ENCODE data around the gene ZNF532.

ZNF532 gene

GRCh38 chr18:58983260-58984155 is 118.8 kb downstream of the ZNF532 start:
- no peak for DNase-seq

DNA sequence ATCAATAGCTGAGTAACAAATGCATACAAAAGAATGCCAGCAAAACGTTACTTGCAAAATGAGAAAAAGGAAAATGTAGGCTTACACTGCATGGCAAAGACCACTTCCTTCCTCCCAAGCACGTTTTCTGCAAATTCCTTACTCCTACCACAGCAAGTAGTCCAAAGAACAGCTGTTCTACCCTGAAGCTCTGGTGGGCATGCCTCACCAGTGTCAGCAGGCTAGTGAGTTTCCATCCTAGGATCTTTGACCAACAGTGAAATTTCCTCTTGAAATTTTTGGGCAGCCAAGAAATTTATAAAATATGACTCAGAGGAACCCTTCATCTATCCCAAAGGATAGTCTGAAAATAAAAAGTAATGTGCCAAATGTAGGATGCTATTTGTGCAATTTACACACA is 123.9 kb downstream of the ZNF532 start:
- no peak for DNase-seq

DNA sequence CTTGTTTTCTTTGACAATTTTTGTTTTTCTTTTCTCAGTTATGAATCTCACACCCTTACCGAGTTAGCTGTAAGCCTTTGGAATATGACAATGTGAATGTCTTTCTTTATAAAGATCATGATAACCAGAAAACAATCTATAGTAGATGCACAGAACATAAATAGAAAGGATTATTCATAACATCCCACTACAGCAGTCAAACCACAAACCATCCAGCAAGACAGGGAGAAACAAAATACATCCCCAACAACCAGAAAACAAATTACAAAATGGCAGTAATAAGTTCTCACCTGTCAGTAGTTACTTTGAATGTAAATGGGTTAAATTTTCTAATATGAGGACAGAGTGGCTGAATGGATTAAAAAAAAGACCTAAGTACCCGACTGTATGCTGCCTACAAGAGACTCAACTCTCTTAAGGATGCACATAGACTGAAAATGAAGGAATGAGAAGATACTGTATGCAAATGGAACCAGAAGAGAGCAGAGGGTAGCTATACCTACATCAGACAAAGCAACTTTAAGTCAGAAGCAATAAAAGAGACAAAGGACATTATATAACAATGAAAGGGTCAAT is 124.6 kb downstream of the ZNF532 start:
- no peak for DNase-seq

DNA sequence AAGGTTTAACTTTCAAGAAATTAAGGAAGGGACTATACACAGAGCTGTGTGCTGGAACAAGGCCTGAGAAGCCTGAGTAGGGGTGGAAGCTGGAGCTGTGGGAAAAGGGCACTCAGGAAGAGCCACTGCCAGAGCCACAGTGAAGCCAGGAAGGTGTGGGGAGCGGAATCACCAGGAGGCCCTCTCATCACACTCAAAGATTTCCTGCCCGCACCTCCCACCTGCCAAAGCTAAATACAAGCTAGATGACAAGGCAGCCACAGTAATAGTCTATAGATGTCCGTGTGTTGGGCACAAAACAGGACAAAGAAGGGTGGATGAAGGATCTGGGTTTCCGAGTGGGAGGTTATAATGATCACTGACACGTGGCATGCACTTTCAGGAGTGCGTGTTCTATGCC is 126.0 kb downstream of the ZNF532 start:
- no peak for DNase-seq

GRCh38 chr18:58991167-58991798 is 126.6 kb downstream of the ZNF532 start:
- DNase-seq: no peak

GRCh38 chr18:58992301-58993231 is 127.9 kb downstream of the ZNF532 start:
- DNase-seq: no peak

DNA sequence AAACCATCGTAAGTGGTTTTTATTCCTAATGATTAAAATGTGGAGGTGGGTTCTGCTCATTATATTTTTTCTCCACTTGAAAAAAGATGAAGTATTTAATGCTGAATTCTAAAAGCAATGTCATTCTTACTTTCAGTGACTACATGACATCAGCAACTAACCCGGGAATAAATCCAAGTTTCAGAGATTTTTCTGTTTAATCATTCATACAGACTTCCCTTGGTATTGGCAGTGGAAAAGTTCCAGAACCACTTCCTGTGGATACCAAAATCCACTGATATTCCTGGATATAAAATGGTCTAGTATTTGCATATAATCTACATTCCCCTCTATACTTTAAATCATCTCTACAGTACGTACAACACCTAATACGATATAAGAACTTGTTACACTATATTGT is 128.6 kb downstream of the ZNF532 start:
- no peak for DNase-seq

DNA sequence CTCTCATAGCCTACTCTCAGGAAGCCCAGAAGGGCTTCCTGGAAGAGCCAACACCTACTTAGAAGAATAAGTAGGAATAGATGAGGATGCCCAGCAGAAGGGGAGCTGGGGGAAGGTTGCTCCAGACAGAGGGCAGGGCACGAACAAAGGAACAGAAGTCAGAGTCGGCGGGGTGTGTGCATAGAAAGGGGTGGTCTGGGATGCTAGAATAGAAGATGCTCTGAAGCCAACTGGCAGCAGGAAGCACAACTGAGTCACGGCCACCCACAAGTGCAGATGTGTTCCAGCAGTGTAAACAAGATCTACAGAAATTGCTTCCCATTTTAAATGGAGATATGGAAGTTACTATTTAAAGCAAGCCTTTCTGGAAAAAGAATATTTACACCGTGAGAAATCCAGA is 131.0 kb downstream of the ZNF532 start:
- DNase-seq: no peak

- no peak for DNase-seq
These were observed 131.5 kb downstream of the ZNF532 start for GRCh38 chr18:58996131-58996641.

- DNase-seq: no peak
These were observed 132.0 kb downstream of the ZNF532 start for GRCh38 chr18:58996696-58997095.

DNA sequence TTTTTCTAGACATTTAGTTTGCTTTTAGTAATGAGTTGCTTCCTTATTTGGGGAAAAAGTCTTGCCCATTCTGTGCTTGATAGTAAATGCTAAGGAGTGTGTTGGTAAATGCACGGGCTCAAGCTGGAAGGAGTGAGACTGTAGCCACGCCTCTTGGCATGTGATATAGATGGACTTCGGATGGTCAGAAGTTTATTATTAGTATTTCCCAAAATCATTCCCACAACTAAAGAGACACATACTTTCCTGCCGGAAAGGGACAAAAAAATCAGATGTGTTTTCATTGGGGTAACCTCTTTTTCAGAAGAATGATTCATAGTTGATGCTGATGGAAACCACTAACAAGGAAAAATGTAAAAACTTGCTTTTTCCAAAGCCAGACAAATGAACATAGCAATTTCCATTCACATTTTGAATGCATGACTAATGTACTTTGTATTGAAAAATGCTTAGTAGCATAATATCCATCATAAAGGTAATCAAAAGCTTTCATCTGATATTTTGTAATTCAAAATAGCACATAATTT is 133.2 kb downstream of the ZNF532 start:
- DNase-seq: no peak

- DNase-seq: no peak
These were observed 133.9 kb downstream of the ZNF532 start for GRCh38 chr18:58998401-58999203.

GRCh38 chr18:59001166-59001565 is 136.5 kb downstream of the ZNF532 start:
- DNase-seq: no peak

DNA sequence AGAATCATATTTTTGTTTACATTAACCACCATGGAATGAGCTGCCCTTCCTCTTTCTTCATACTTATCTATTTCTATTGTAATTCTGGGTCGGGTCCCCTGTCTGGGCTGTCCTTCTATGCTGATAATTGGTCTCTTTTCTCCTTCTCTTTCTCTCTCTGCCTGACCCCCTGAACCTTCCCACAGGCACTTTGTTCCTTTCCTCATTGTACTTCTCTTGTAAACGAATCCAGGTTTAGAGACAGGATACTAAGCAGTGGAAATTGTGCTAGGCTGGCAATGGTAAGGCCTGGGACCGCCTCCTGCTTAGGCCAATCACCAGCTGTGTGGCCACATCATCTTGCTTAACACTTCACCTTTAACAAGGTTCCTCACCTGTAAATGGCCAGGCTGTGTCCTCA is 137.0 kb downstream of the ZNF532 start:
- no peak for DNase-seq

GRCh38 chr18:59002974-59003594 is 138.4 kb downstream of the ZNF532 start:
- no peak for DNase-seq

DNA sequence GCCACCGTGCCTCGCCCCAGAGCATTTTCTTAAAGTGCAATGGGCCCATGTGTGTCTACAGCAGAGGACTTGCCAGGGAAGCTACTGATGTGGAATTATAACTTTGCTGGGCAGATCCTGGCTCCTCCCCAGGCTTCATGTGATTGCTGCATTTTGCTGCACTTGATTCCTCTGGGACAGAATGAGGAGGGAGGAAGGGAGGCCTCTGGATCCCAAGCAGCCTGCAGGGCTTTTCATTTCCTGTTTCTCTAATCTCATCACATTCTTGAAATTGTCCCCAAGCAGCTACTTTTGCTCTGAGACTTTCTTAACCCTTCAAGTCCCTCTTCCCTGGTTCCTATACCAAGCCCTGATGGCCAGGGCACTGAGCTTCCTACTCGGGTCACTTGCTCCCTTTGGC is 140.6 kb downstream of the ZNF532 start:
- no peak for DNase-seq

DNA sequence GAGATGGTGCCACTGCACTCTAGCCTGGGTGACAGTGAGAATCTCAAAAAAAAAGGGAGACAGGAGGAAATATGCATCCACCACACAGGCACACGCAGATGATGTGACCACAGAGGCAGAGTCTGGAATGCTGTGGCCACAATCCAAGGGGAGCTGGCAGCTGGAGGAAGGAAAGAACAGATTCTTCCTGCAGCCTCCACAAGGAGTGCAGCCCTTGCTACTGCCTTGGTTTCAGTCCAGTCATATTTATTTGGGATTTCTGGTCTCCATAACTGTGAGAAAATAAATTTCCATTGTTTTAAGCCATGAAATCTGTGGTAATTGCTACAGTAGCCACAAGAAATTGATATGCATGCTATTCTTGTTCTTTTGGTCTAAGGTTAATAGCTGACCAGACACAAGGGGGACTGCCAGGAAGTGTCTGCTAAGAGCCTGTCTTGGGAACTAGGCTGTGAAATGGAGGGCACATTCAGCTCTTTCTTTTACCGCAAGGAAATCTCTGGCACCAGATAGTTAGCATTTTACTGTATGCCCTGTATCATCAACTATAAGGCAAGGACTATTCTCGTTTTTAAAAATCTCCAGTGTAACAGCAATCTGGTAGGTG is 141.9 kb downstream of the ZNF532 start:
- DNase-seq: no peak

DNA sequence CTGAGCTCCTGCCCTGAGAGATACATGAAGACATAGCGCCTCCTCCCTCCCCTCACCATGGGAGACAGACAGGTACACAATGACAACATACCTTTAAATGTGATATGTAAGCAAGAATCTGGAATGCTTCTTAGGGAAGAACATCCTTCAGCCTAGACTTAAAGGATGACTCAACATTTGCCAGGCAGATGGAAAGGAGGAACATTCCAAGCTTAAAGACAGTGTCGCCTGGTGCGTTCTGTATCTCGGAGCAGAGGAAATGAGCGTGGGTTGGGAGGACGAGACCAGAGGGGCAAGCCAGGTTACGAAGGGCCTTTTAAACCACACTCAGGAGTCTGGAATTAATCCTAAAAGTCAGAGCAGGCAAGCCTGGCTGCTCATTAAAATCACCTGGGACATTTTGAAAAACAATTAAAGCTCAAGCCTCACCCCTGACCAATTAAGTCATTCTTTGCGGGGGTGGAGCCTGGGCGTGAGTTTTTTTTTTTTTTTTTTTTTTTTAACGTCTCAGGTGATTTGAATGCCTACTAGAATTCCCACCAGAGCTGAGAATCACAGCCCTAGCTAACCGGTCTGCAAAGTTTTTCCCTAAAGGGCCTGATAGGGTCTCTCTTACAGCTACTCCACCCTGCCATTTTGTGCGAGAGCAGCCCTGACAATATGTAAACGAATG is 143.8 kb downstream of the ZNF532 start:
- no peak for DNase-seq

GRCh38 chr18:59009846-59010245 is 145.2 kb downstream of the ZNF532 start:
- DNase-seq: no peak

DNA sequence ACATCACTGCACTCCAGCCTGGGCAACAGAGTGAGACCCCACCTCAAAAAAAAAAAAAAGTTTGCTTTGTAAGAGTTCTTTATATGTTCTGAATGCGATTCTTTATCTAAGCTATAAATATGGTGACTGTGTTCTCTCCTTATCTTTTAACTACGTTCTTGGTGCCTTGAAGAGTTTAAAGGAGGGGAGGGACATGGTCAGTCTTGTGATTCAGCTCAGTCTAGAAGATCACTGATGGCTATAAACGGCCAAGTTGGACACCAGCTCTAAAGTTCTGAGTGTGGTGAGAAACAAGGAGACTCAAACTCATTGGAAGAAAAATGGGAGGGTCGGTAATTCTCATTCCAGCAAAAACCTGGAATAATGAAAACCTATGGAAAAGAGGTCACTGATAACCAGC is 146.6 kb downstream of the ZNF532 start:
- no peak for DNase-seq

Measured in CD4-positive, alpha-beta T cell treated with Interleukin-1 beta for 1 hour (primary cell).